Posterior vena cava (tissue), 2 donors: Measurements from ENCODE around the gene SEPTIN1. TPM values are rescaled to one million over a fixed set of nuclear protein-coding genes. Genes with fewer than 3 reads are reported as not detected.
"Not testable (repeated sequence)": the region's sequence is repeated elsewhere in the genome, so short reads cannot be mapped to it uniquely, and the experiment has no call there.

ENCODE experiments used
- DNase-seq: peaks from one replicate; pipeline ENCODE4 v3.0.0-alpha.2; 2020; ENCODE audit warnings: low spot score
- intact Hi-C, 2 donors: fragments of 100-400 bp; cut with DNase I; formaldehyde crosslinking; loops; one replicate each; pipeline versions ENCODE4 v1.14.1 to v1.14.2; 2022 to 2023
- total RNA-seq, 2 donors: library from RNA; stranded (reverse); fragmentation: NEBNext Ultra II Directional; extraction: Animal tissue kit (Norgen Biotek cat#: 25700); gene quantifications; one replicate each; pipeline ENCODE4 v1.2.1, GENCODE V29; 2021
- donor health status: DM: yes; HTN: yes; CAD: no.
- donor health status: DM: yes; HTN: yes; CAD: no.

Gene SEPTIN1
- total RNA-seq, 2 donors from 2014 or later = 1.6 to 3.0 TPM

DNA sequence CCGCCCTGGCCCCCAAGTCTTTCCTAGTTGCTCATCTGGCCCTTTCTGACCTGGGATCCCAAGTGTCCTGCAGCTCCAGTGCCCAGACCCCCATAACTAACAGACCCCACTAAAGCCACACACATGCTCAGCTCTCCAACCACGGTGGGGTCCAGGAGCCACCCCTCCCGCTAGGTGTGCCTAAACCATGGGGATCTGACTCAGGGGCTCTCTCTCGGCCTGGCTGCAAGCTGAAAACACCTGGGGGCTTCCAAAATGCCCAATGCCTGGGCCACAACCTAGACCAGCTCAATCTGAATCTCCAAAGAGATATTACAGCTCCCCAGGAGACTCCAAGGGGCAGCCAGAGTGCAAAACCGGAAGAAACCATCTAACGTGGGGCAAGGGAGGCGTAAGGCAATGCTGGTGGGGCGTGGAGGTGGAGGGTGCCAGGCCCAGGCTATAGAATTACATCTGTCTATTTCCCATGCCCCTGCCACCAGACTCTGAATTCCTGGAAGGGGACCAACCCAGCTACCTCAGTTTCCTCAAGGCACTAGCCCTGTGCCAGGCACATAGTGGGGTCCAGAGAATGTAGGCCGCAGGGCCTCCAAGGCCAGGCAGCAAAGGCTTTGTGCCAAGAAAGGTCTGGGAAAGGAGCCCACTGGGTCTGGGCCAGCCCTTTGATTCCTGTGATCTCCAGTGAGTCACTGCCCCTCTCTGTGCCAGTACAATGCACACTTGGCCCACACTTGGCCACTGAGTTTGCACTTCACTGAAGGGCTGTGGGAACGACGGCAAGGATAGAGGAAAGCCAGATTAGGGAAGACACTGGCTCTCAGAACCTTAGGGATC lies 30.6 kb downstream of the SEPTIN1 start:
- peak; percentile 94 for DNase-seq
- intact Hi-C loops = no loop called here

DNA sequence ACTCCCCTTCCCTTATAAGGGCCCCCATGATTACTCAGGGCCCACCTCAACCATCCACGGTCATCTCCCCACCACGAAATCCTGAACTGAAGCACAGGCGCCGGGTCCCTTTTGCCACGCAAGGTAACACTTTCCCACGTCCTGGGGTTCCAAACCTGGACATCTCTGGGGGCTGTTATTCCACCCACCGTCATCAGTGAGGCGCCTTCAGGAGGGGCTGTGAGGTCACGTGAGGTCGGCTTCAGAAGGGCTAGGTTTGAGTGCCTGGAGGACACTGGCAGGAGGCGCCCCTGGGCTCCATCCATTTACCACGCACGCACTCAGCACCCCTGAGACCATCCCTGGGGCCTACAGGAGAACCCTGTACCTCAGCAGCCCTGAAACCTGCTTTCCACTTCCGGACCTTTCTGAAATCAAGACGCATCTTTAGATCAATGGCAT lies 31.3 kb downstream of the SEPTIN1 start:
- intact Hi-C loops = no loop called here
- DNase-seq = no peak

DNA sequence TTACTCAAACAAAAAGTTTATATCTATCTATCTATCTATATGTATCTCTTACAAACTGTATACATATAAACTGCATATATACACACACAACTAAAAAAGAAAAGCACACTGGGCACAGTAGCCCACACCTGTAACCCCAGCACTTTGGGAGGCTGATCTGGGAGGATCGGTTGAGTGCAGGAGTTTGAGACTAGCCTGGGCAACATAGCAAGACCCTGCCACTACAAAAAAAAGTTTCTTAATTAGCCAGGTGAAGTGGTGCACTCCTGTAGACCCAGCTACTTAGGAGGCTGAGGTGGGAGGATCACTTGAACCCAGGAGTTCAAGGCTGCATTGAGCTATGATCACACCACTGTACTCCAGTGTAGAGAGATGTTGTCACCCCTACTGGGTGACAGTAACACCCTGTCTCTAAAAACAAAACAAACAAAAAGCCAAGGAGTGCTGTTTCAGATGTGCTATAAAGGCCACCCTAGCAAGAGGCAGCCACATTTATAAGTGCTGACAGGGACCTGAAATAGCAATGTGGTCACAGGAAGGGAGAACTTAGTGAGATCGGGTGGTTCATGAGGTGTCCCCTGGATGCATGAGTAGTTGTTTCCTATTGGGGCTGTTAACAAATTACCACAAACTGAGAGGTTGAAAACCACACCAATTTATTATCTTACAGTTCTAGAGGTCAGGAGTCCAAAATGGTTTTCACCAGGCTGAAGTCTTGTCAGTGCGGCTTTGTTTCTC lies 32.1 kb downstream of the SEPTIN1 start:
- intact Hi-C loops = no loop called here
- peak; percentile 4 for DNase-seq

DNA sequence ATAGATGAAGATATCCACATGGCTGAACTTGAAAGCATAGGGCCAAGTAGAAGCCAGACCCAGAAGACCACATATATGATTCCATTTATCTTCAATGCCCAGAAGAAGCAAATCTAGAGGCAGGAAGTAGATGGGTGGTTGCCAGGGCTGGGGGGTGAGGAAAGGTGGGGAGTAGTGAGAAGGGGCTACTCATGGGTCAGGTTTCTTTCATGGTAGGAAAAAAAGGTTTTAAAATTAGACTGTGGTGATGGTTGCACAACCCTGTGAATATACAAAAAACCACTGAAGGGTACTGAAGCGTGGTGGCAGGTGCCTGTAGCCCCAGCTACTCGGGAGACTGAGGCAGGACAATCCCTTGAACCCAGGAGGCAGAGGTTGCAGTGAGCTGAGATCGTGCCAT lies 32.7 kb downstream of the SEPTIN1 start:
- no peak for DNase-seq
- intact Hi-C loops = no loop called here

DNA sequence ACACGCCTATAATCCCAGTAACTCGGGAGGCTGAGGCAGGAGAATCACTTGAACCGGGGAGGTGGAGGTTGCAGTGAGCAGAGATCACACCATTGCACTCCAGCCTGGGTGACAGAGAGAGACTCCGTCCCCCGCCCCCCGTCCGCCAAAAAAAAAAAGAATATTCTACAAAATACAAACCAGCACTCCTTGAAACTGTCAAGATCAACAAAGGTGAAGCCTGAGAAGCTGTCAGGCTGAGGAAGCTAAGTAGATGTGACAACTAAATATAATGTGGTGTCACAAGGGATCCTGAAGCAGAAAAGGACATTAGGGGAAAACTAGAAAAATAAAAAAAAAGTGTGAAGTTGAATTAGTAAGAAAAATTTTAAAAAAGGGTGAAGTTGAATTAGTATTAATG lies 33.4 kb downstream of the SEPTIN1 start:
- DNase-seq = no peak
- intact Hi-C loops = no loop called here

DNA sequence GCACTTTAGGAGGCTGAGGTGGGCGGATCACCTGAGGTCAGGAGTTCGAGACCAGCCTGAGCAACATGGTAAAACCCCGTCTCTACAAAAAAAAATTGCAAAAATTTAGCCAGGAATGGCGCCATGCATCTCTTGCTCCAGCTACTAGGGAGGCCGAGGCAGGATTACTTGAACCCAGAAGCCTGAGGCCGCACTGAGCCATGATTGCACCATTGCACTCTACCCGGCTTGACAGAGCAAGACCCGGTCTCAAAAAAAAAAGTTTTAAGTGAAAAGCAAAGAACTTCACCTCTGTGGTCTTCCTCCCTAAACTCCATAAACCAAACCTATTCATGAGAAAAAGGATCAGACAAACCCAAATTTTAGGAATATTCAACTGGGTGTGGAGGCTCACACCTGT lies 34.2 kb downstream of the SEPTIN1 start:
- DNase-seq = peak; percentile 29
- intact Hi-C loops = no loop called here

DNA sequence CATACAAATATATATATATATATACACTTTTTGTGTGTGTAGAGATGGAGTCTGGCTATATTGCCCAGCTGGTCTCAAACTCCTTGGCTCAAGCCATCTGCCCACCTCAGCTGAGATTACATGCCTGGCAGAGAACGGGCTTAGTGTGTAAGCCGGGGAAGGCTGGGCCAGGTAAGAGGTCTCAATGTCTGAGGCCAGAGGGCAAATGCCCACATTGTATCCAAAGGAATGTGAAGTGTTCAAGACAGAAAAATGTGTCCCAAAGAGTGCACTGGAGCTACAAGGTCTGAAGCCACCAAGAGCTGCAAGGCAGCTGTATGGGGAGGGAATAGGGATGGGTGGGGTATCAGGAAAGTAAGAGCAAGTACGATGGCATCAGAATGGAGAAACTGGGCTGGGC lies 36.1 kb downstream of the SEPTIN1 start:
- intact Hi-C loops = no loop called here

DNA sequence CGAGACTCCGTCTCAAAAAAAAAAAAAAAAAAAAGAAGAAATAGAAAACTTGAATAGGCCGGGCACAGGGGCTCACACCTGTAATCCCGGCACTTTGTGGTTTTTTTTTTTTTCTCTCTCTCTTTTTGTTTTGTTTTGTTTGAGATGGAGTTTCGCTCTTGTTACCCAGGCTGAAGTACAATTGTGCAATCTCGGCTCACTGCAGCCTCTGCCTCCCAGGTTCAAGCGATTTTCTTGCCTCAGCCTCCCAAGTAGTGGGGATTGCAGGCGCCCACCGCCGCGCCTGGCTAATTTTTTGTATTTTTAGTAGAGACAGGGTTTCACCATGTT lies 38.9 kb downstream of the SEPTIN1 start:
- DNase-seq, intact Hi-C loops: not testable (repeated sequence)

More for the DNA sequence above, 36.1 kb downstream of the SEPTIN1 start:
- DNase-seq = no peak

DNA sequence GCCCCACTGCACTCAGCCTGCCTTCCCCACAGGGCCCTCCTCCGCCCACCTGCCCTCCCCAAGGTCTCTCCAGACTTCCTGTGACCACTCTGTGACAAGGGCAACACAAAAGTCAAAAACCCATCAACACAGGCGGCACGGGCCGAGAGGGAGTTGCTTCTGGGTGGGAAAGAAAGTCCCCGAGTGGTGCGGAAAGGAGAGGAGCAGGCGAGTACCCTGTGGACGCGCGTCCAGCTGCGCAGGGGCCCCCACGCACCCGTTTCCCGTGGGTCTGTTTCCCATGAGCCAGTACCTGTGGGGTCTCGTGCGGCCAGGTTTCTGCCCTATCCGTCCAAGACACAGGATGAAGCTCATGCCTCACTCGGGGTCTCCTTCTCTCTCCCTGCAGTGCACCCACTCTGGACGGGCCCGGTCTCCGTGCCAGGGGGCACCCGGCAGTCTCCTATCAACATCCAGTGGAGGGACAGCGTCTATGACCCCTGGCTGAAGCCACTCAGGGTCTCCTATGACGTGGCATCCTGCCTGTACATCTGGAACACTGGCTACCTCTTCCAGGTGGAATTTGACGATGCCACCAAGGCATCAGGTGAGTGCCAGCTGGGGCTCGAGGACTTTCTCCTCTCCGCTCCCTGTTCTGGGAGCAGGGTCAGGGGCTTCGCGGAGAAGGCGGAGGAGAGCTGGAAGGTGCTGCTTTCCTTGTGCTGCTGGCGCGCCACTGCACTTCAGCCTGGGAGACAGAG lies 39.4 kb downstream of the SEPTIN1 start:
- DNase-seq = peak; percentile 49
- intact Hi-C loops = no loop called here

DNA sequence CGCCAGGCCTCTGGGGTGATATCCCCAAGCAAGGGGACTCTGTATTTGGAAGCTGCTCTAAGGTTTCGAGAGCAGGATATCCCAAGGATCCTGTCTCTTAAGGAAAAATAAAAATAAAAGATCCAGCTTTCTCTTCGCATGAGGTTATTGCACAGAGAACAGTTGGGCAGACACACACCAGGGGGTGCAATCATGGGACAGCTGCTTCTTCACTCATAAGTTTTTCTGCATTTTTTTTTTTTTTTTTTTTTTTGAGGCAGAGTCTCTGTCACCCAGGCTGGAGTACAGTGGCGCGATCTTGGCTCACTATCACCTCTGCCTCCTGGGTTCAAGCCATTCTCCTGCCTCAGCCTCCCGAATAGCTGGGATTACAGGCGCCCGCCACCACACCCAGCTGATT lies 40.4 kb downstream of the SEPTIN1 start:
- DNase-seq, intact Hi-C loops: not testable (repeated sequence)

DNA sequence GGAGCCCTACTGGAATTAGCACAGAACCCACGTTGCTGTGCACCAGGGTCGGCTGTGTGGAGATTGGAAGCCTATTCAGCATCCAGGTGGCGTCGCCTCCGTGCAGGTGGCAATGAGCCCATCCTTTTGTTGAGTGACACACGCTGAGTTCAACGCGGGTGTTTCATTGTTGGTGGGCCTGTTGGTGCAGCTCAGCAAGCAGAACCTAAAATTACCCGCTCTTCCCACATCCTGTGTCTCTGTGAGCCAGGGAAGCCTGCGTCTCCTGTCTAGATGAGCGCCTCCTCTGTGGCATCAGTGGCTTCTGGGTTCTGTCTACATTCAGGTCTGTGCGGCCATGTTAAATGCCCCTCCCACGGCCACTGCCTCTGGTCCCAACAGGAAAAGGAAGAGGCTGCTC lies 41.7 kb downstream of the SEPTIN1 start:
- DNase-seq = peak; percentile 29
- intact Hi-C loops = no loop called here

DNA sequence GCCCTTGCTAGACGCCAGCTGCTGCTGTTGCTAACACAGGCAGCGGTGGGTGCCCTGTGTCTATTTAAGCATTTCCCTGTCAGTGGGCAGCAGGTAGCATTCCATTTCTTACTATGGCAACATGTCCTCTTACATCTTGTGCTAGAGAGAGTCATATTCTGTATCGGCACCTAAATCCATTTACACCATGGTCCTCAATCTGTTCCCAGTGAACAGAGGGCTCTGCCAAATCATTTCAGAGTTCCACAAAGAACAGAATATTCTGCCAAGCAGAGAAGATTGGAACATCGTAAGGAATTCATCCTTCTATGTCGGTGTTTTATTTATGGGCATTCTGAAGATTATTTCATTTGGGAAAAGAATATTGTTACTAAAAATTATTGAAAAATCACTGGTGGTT lies 43.6 kb downstream of the SEPTIN1 start:
- DNase-seq, intact Hi-C loops: not testable (repeated sequence)

DNA sequence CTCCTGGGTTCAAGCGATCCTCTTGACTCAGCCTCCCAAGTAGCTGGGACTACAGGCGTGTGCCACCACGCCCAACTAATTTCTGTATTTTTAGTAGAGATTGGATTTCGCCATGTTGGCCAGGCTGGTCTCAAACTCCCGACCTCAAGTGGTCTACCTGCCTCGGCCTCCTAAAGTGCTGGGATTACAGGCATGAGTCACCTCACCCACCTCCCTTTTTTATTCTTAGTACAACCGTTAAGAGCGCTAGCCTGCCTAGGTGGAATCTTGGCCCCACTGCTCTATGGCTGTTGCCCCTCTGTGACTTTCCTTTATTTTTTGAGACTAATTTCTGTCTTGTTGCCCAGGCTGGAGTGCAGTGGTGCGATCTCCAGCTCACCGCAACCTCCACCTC lies 44.4 kb downstream of the SEPTIN1 start:
- intact Hi-C loops = not testable (repeated sequence)
- peak; percentile 20 for DNase-seq

DNA sequence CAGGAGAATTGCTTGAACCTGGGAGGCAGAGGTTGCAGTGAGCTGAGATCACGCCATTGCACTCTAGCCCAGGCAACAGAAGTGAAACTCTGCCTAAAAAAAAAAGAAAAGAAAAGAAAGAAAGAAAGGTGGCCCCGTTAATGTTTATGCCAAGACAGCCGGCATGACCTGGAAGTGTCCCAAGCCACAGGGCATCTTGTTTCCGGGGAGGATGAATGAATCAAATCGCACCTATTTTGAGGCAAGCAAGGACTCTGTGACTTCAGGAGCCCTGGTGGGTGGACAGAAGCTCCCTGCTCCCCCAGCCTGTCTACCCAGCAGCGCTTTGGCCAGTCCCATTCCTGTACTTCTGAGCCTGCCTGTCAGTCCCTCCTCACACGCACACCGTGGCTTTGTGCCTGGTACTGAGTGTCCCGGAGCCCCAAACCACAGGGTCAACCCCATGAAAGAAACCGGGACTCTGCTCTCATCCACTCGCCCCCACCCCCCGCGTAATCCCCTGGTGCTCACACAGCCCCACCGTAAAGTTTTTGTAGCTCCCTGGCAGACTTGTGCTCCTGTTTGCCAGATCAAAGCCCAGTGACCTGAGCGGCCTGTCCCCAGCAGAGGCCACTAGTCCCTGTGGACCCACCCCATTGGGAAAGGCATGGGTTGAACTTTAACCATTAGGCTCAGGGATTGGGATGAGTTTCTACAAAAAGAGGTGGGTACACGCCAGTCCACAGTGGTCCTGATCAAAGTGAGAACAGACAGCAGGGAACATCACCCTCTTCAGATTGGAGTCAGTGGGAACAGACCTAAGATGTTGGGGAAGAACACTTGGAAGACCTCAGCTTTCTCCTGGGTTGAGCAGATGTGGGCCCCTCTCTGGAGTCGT lies 46.5 kb downstream of the SEPTIN1 start:
- intact Hi-C loops = no loop called here
- peak; percentile 46 for DNase-seq

DNA sequence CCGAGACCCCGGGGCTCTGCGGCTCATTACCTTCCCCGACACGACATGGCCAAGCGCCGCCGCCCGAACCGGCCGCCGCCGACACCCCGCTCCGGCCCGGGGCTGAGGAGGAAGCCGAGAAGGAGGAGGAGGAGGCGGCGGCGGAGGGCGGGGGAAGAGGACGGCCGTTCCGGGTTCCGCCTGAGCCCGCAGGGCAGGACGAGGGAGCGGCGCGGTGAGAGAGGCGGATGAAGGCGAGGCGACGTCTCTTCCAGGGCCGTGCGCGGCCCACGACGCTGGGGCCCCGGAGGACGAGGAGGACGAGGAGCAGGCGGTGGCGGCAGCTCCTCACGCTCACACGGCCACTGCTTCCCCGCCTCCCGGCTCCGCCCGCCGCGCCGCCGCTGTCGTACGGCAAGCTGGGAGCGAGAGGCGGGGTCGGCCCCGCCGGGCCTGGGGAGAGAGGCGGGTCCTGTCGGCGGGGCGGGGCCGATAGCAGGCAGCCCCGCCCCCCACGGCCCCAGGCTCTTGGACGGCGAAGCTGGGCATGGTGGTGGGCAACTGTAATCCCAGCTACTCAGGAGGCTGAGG lies 47.2 kb downstream of the SEPTIN1 start:
- intact Hi-C loops = not testable (repeated sequence)
- DNase-seq = peak; percentile 95

DNA sequence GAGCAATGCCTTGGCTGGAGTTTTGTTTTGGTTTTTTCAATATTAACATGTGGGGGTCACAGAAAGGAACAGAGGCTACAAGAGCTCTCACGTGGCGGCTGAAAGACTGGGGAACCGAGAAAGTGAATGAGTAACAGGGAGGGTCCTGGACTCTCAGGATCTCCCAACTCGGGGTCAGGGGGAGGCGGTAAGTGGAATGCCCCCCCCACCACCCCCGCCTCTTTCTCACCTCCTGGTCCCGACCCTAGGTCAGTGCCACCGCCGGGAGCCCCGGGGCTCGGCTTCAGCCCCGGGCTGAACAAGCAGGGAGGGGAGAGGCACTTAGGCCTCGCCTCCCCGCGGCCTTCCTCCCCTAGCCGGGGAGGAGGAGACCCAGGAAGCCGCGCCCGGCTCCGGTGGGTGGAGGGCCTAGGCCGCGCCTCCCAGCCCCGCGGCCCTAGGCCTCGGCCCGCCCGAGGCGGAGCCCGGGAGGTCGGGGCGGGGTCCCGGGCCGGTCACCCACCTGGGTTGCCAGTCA lies 47.8 kb downstream of the SEPTIN1 start:
- DNase-seq = peak; percentile 94
- intact Hi-C loops = not testable (repeated sequence)
